Measurements from ENCODE around the gene IMPDH1. TPM values are rescaled to one million over a fixed set of nuclear protein-coding genes. Genes with fewer than 3 reads are reported as not detected.

The IMPDH1 gene
- total and polyA plus RNA-seq, 4 donors: 25.9 to 136 (median 61.9) TPM

- no peak for TF ChIP-seq CTCF (IDR thresholded peaks at IDR 0.05; ENCODE audit: control extremely low read depth, extremely low read depth)
- Histone ChIP-seq H3K4me1 (ENCODE audit: control insufficient read depth in 5 of 5, insufficient read depth in 5 of 5, low read length in 5 of 5) (peaks cover 0 to under 1% (median 0%) of the 10 kb centered on the region in 5 donors), H3K27me3 (ENCODE audit: control insufficient read depth in 3 of 3, insufficient read depth in 3 of 3, low read length in 2 of 3) (peaks cover 0 to 4% (median 0%) of the 10 kb centered on the region in 3 donors), H3K9me3 (ENCODE audit: control insufficient read depth in 4 of 4, insufficient read depth in 3 of 4, low read length in 3 of 4) (no peaks in the 10 kb centered on the region), H3K27ac (ENCODE audit: low read depth in 1 of 2, low read length in 1 of 2) (no peak overlapping the region), H3K4me3 (no peak overlapping the region), H3K9ac (ENCODE audit: insufficient read depth in 1 of 2, low read length in 2 of 2) (no peak overlapping the region), H3K36me3 (ENCODE audit: control insufficient read depth in 4 of 4, insufficient read depth in 4 of 4, low read length in 4 of 4) (peaks cover 0 to 50% (median 12%) of the 10 kb centered on the region in 4 donors)
- 95% methylated on average over 18 of the region's 18 CpGs for WGBS, 2 donors
- ATAC-seq (ENCODE audit: insufficient read depth, low FRiP score): no peak
- DNase-seq: no peak
Observed at GRCh38 chr7:128392446-128393327, 17.1 kb downstream of the IMPDH1 start.

- no peak for ATAC-seq (ENCODE audit: insufficient read depth, low FRiP score)
- Histone ChIP-seq H3K27ac (ENCODE audit: low read depth in 1 of 2, low read length in 1 of 2) (no peak overlapping the region), H3K4me3 (no peak overlapping the region), H3K9ac (ENCODE audit: insufficient read depth in 1 of 2, low read length in 2 of 2) (no peak overlapping the region), H3K4me1 (ENCODE audit: control insufficient read depth in 5 of 5, insufficient read depth in 5 of 5, low read length in 5 of 5) (peaks cover 0 to 6% (median 0%) of the 10 kb centered on the region in 5 donors), H3K27me3 (ENCODE audit: control insufficient read depth in 3 of 3, insufficient read depth in 3 of 3, low read length in 2 of 3) (peaks cover 0 to 4% (median 0%) of the 10 kb centered on the region in 3 donors), H3K9me3 (ENCODE audit: control insufficient read depth in 4 of 4, insufficient read depth in 3 of 4, low read length in 3 of 4) (no peaks in the 10 kb centered on the region), H3K36me3 (ENCODE audit: control insufficient read depth in 4 of 4, insufficient read depth in 4 of 4, low read length in 4 of 4) (peaks cover 0 to 45% (median 5%) of the 10 kb centered on the region in 4 donors)
- TF ChIP-seq CTCF (IDR thresholded peaks at IDR 0.05; ENCODE audit: control extremely low read depth, extremely low read depth): no peak
- WGBS, 2 donors: 94 to 96% methylated on average over 7 of the region's 7 CpGs
- DNase-seq: no peak
Observed at GRCh38 chr7:128391805-128392204, 18.0 kb downstream of the IMPDH1 start.

- H3K9ac ChIP-seq (ENCODE audit: insufficient read depth in 1 of 2, low read length in 2 of 2): no peak overlapping the region
- H3K9me3 ChIP-seq (ENCODE audit: control insufficient read depth in 4 of 4, insufficient read depth in 3 of 4, low read length in 3 of 4): no peaks in the 10 kb centered on the region
- DNase-seq: no peak
- H3K27ac ChIP-seq (ENCODE audit: low read depth in 1 of 2, low read length in 1 of 2): no peak overlapping the region
- 53 to 64% methylated on average over 3 of the region's 3 CpGs for whole genome bisulfite sequencing, 2 donors
- H3K27me3 ChIP-seq (ENCODE audit: control insufficient read depth in 3 of 3, insufficient read depth in 3 of 3, low read length in 2 of 3): peaks cover 0 to 4% (median 0%) of the 10 kb centered on the region in 3 donors
- ATAC-seq (ENCODE audit: insufficient read depth, low FRiP score): no peak
- H3K36me3 ChIP-seq (ENCODE audit: control insufficient read depth in 4 of 4, insufficient read depth in 4 of 4, low read length in 4 of 4): peaks cover 0 to 38% (median 3%) of the 10 kb centered on the region in 4 donors
- no peak overlapping the region for H3K4me3 ChIP-seq
- TF ChIP-seq CTCF (IDR thresholded peaks at IDR 0.05; ENCODE audit: control extremely low read depth, extremely low read depth): no peak
- H3K4me1 ChIP-seq (ENCODE audit: control insufficient read depth in 5 of 5, insufficient read depth in 5 of 5, low read length in 5 of 5): peaks cover 0 to 6% (median 0%) of the 10 kb centered on the region in 5 donors
Observed at GRCh38 chr7:128390871-128391565, 18.8 kb downstream of the IMPDH1 start.
